HG03354 (cell line): Measurements from ENCODE around the gene SLC22A23.

Experiments used
- ATAC-seq: cut with Tn5 transposase; IDR thresholded peaks from one replicate; pipeline ENCODE4 v1.9.1; 2021; ENCODE audit warnings: mild to moderate bottlenecking; ENCODE audit not compliant: unreplicated experiment, poor library complexity, severe bottlenecking

Gene SLC22A23

DNA sequence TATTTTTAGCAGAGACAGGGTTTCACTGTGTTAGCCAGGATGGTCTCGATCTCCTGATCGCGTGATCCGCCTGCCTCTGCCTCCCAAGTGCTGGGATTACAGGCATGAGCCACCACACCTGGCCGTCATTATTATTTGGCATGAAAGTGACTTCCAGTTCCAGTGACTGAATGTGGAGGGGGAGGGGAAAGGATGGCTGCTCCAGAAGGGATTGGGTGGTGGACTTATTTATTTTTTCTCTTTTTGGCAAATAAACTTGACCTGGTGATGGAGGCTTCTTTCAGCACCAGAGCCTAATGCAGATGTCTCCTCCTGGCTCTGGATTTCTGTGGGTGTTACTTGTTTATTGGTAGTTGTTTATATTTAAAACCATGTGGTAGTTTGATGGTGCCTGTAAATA, 16.9 kb upstream of the SLC22A23 start:
- no peak for ATAC-seq

- no peak for ATAC-seq
Observed at GRCh38 chr6:3471711-3472110, 14.9 kb upstream of the SLC22A23 start.

DNA sequence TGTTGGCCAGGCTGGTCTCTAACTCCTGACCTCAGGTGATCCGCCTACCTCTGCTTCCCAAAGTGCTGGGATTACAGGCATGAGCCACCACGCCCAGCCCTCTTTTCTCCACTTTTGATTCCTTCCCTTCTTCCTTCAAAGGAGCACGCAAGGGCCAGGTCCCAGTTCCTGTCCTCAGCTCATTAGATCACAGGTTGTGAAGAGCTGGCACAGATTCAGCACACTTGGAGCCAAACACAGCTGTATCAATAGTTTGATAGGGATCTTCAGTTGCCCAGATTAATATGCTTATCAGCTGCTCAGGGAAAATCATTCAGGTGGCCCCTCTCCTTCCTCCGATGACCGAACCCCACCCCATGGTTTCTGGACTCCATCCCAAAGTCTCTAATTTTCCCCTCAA, 14.4 kb upstream of the SLC22A23 start:
- ATAC-seq: no peak

DNA sequence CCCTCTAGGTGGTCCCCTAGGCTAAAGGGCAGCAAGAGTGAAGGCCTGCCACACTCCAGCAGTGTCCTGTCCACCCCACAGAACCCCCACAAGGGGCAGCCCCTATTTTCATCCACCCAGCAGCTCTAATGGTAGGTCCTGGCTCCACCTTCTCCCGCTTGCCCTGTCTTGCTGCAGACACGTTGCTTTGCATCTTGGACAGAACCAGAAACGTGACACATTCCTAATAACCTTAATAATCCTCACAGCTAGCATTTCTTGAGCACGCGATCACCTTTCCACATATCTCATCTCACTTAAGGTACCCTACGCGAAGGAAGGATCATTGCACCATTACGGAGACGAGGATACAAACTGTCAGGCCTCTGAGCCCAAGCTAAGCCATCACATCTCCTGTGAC, 11.7 kb upstream of the SLC22A23 start:
- no peak for ATAC-seq

GRCh38 chr6:3467996-3468395, 11.1 kb upstream of the SLC22A23 start:
- no peak for ATAC-seq

GRCh38 chr6:3466488-3467219, 9.8 kb upstream of the SLC22A23 start:
- ATAC-seq: no peak

GRCh38 chr6:3460253-3460652, 3.4 kb upstream of the SLC22A23 start:
- ATAC-seq: no peak

DNA sequence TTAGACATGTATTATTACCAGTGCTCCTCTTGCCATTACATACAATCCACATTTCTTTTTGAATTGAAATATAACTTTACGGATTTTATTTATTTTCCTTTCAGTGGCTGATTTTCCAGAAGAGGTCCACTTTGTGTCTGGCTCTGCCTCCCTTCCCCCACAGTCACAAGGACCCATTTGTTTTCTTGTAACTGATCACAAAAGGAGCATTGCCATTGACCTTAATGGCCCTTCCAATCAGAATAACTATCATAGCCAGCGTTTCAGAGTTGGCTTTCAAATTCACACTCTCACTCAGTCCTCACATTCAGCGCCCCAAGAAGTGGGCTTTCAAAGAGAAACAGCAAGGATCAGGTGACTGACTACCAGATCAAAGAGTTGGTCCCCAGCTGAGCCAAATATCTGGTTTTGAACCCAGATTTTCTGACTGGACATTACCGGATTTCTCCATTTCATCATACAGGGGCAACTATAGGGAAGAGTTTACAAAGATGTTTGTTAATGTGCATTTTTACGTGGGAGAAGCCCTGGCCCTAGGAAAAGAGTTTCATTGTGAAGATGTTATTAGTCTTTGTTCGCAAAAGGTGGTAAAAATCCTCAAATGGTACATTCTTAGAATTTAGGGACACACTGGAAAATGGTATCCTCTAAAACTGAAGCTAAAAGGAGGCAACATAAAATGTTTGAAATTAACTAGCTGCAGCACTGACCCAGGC, 2.0 kb upstream of the SLC22A23 start:
- ATAC-seq: no peak

DNA sequence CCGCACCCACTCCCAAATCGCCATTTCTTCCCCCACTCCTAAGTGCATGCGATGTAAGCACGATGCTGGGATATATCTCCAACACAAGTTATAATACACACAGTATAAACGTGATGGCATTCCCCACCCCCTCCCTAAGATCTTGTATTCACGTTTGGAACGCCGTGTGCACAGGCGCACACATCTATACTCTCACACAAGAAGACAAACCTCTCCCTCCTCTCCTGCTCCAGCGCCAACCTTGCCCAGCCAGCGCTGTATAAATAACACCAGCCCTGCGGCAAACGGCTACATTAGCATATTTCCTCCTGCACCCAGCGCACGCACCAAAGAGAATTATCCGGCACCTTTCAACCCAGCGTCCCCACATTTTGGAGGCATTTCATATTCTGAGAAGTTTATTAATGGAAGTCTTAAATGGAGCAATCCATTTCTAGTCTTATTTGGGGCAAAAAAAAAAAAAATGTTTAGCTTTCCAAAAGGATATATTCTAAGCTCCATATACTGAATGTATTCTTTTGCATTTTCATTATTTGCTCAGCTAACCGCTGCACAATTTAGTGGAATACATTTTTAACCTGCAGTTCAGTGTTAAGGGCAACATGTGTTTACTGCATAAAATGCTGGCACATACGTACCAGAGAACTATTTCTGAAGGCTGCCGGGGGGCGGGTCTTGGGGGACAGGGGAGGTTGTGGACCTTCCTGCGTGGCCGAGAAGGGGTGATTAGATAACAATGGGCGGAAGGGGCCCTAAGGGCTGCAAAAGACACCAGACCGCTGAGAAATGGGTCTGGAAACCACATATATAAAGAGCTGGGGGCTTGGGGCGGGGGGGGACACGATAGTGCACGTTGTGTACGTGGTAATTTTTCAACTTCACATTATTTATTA, 1.1 kb upstream of the SLC22A23 start:
- ATAC-seq: no peak

DNA sequence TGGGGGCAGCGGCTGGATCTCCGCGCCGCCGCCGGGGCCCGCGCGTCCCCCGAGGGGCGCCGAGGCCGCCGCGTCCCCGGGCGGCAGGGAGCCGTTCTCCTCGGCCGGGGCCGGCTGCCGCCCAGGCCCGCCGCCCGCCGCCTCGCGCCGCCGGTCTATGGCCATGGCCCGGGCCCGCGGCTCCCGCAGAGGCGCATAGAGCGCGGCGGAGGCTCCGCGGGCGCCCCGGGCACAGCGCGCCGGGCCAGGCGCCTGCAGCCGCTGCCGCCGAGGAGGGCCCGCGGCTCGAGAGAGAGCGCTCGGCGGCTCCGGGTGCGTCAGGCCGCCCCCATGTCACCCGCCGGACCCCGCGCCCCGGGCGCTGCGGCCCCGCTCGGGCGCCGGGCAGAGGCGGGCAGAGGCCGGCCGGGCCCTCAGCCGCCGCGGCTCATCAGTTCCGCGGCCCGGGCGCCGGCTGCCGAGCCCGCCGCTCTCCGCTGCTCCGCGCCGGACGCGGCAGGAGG, 404 bp downstream of the SLC22A23 start:
- ATAC-seq: peak; percentile 38

- ATAC-seq: peak; percentile 6
Observed at GRCh38 chr6:3455569-3456394, 1.1 kb downstream of the SLC22A23 start.

DNA sequence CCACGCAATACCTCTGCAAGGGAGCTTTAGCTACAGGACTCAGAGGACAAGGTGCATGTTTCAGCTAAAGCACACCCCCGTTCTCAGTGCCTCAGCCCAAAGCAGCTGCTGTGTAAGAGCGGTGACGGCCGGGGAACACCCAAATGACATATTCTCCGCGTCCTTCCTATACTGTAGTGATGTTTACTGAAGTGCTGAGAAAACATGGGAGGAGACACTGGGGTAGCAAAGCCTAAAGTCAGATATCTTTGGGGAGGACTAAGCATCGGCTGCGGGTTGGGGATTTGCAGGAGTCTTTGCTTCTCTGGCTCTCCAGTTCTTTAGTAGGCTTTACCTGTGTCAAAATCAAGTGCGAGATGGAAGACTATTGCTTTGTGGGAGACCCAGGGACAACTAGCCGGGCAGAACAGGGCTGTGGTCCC, 1.7 kb downstream of the SLC22A23 start:
- ATAC-seq: no peak

GRCh38 chr6:3454273-3455010, 2.4 kb downstream of the SLC22A23 start:
- ATAC-seq: no peak

DNA sequence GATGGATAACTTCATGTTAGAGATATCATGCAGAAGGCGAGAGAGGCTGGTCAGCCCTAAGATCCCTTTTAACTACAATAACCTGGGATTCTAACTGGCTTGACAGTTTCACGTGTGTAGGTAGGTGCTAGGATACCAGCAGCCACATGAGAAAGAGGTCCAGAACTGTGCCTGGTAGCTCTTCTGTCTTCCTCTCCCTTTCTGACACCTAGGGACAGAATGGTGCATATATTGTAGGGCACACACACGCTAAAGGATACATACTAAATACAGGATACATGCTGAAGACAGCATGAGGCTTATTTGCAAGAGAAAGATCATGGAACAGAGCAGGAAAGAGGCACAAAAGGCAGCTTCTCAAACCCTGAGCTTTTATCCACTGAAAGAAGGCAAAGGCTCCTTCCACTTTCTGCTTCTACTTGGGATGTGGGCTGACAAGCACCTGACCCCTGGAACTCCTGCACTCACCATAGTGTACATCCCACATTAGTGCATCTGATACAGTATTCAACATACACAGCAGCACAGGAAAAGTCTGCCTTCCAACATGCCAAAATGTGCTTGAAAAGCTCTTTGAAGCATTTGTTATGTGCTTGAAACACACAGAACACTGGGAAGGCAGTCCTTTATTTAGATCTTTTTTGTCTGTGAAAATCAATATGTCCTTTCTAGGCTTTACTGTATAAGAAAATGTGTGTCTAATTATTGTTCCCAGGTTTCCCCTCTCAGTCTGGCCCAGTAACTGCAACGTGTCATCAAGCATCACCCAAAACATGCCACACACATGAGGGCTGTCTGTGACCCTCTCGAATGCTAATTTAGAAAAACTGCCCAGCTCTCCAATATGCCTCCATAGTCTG, 3.2 kb downstream of the SLC22A23 start:
- ATAC-seq: no peak

DNA sequence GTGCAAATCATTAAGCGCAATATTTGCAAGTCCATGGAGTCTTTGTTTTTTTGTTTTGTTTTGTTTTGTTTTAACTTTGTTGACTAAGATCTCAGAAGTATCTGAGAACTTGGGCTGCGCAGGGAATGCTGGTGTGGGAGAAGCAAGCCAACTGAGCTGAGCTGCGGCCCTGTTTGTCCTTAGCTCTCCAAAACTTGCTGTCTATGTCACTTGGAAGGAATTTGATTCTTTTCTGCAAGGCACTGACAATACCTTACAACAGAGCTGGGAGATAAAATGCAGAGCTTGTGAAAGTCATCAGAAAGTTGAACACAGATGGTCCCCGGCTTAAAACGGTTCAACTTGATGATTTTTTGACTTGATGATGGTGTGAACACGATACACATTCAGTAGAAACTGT, 5.4 kb downstream of the SLC22A23 start:
- ATAC-seq: no peak

DNA sequence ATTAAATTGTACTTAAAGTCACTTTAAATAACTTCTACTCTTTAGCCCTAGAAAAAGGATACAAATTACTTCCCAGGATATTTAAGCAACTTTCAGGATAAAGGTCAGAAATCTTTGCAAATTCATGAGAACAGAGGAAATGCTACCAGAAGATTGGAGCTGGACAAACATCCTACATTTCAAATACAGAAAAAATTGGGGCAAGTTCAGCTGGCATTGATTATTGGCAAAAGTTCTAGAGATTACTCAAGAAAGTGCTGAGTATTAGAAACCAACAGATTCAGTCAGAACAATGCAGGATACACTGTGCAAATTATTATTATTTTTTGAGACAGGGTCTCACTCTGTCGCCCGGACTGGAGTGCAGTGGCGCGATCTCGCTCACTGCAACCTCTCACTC, 6.0 kb downstream of the SLC22A23 start:
- ATAC-seq: no peak

DNA sequence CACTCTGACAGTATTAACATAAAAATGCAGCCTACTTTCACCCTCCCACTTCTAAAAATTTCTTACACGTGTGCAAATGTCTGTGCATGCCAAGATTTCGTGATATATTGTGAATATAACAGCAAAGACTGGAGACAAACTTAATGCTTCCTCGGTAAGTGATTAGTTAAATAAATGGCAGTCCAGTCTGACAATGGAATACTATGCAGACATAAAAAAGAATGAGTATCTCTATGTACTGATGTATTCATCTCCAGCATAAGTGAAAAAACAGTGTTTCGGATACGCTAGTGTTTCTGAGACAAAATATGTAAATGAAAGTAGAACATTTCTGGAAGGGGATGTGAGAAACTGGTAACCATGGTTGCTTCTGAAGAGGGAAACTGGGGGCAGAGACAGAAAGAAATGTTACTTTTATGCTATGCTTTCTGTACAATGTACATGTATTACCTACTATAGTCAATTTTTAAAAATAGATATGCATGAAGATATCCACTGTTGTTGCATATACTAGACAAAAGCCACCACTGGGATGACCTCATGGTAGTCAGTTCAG, 7.0 kb downstream of the SLC22A23 start:
- ATAC-seq: no peak

DNA sequence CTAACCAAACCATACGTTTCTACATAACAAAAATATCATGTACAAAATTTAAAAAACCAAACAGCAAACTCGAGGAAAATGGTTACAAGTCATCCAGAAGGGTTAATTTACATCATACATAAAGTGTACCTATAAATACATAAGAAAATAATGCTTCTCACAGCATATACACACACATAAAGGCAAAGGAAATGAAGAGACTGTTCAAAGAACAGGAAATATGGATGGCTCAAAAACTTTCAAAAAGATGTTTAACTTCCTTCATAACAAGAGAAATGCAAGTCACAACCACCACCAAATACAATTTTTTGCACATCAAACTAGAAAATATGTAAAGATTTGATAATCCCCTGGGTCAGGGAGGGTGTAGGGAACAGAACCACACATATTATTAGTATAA, 7.5 kb downstream of the SLC22A23 start:
- ATAC-seq: no peak
